OCI-LY3 (cell line): ENCODE results near the gene DROSHA.

ENCODE experiments used
- EZH2phosphoT487 ChIP-seq: fragments of 200-600 bp; shearing (Covaris generic); IDR thresholded peaks from 2 replicates; pipeline ENCODE4 v1.6.1; 2018; ENCODE audit warnings: antibody characterized with exemption, mixed run types, low read depth
- TF ChIP-seq, protein P1 (sequence below): fragments of 200-600, 300-600 bp; sonication (generic); IDR thresholded peaks from 2 replicates; pipeline ENCODE4 v1.5.1; 2014; ENCODE audit warnings: antibody characterized with exemption, low read length, low read depth

DNA sequence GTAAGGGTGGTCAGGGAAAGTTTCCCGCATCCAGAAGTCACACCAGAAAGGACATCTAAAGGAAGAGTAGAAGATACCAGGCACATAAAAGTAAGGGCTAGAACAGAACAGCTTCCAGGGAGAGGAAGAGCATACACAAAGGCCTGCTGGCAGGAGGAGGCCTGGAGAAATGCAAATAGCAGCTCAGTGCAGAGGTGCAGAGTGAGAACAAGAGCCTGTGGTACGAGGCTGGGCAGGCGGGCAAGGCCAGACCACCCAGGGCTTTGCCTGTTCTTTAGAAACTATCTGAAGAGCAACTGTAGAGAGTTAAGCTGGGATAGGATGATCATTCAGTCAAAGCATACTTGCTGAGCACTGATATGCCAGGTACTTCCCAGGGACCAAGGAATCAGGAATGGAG, 115.3 kb downstream of the DROSHA start:
- TF ChIP-seq, protein P1, sequence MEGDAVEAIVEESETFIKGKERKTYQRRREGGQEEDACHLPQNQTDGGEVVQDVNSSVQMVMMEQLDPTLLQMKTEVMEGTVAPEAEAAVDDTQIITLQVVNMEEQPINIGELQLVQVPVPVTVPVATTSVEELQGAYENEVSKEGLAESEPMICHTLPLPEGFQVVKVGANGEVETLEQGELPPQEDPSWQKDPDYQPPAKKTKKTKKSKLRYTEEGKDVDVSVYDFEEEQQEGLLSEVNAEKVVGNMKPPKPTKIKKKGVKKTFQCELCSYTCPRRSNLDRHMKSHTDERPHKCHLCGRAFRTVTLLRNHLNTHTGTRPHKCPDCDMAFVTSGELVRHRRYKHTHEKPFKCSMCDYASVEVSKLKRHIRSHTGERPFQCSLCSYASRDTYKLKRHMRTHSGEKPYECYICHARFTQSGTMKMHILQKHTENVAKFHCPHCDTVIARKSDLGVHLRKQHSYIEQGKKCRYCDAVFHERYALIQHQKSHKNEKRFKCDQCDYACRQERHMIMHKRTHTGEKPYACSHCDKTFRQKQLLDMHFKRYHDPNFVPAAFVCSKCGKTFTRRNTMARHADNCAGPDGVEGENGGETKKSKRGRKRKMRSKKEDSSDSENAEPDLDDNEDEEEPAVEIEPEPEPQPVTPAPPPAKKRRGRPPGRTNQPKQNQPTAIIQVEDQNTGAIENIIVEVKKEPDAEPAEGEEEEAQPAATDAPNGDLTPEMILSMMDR: no peak
- no peak for TF ChIP-seq EZH2phosphoT487
